HCT116 (cell line): Measurements from ENCODE around the gene OR9Q1. TPM values are rescaled to one million over a fixed set of nuclear protein-coding genes. Genes with fewer than 3 reads are reported as not detected.

Experiments used
- ATAC-seq: fragments of 200-7000 bp; cut with Tn5 transposase; 2 replicates; pipeline ENCODE4 v1.9.1; 2020; ENCODE audit warnings: mild to moderate bottlenecking, moderate library complexity
- BruUV-seq: library from RNA; stranded (reverse); fragments of 400-500 nt; replicated peaks from 2 replicates; lab custom pipeline; 2021; lab: Mats Ljungman, UMichigan
- CTCF ChIA-PET: fragments of 300-600 bp; sonication (Branson Sonifier 250); formaldehyde crosslinking; loops from one replicate; lab custom pipeline; 2021; ENCODE audit warnings: antibody characterized with exemption; lab: Charles Lee
- POLR2A ChIA-PET: fragments of 300-600, 350-600 bp; sonication (Branson Sonifier 250); formaldehyde crosslinking; loops from one replicate; lab custom pipeline; 2021; ENCODE audit warnings: antibody characterized with exemption; lab: Charles Lee
- RAD21 ChIA-PET, 2 experiments: fragments of 300-600 bp; sonication (Branson Sonifier 250); formaldehyde crosslinking; loops; one replicate each; lab custom pipeline; 2023; ENCODE audit warnings: low total read pairs in 2 of 2; ENCODE audit not compliant: uncharacterized antibody in 2 of 2, unreplicated experiment in 2 of 2, low non-redundant PET in 1 of 2; lab: Charles Lee
- DNase-seq: peaks from one replicate; pipeline ENCODE4 v3.0.0-alpha.2; 2010; ENCODE audit warnings: low read depth, low spot score
- H2AFZ ChIP-seq: fragments of 200-600 bp; shearing (Covaris generic), sonication (generic); 2 replicates; pipeline ENCODE4 v1.6.1; 2017; ENCODE audit warnings: low read depth, mixed run types, mixed read lengths, antibody characterized with exemption, low read length; ENCODE audit not compliant: poor library complexity, severe bottlenecking
- H3K27ac ChIP-seq: 2 replicates; pipeline ENCODE4 v1.5.1; 2012; ENCODE audit warnings: low read depth, low read length
- H3K27me3 ChIP-seq: fragments of 200-600 bp; sonication (generic); 2 replicates; pipeline ENCODE4 v1.6.1; 2016; ENCODE audit warnings: mixed run types, low read length, mixed read lengths; ENCODE audit not compliant: insufficient read depth
- H3K36me3 ChIP-seq, 2 experiments: fragments of 200-500 bp in 1 of 2; fragments of 200-600 bp in 1 of 2; sonication (Bioruptor generic) in 1 of 2; sonication (generic) in 1 of 2; 2 replicates each; pipeline versions ENCODE4 v1.5.1 to v1.6.1; 2014 to 2016; ENCODE audit warnings: low read length in 2 of 2, inconsistent platforms in 1 of 2, mixed read lengths in 1 of 2, mixed run types in 1 of 2; ENCODE audit not compliant: insufficient read depth in 2 of 2, control insufficient read depth in 1 of 2
- H3K4me1 ChIP-seq, 2 experiments: fragments of 200-600 bp in 1 of 2; sonication (generic) in 1 of 2; 2 replicates each; pipeline versions ENCODE4 v1.5.1 to v1.6.1; 2012 to 2017; ENCODE audit warnings: low read length in 2 of 2, inconsistent platforms in 1 of 2, mild to moderate bottlenecking in 1 of 2, mixed read lengths in 1 of 2, mixed run types in 1 of 2, moderate library complexity in 1 of 2; ENCODE audit not compliant: insufficient read depth in 2 of 2, control insufficient read depth in 1 of 2
- H3K4me2 ChIP-seq: fragments of 200-600 bp; sonication (generic); 2 replicates; pipeline ENCODE4 v1.6.1; 2017; ENCODE audit warnings: mixed run types, low read length, mixed read lengths
- H3K4me3 ChIP-seq, 2 experiments: fragments of 200-600 bp in 1 of 2; sonication (generic) in 1 of 2; replicated peaks in 1 of 2; 2 replicates each; pipeline ENCODE4 v1.5.1; 2011 to 2016; ENCODE audit warnings: low read length in 2 of 2, control low read depth in 1 of 2, low read depth in 1 of 2, mild to moderate bottlenecking in 1 of 2, mixed read lengths in 1 of 2, mixed run types in 1 of 2
- H3K79me2 ChIP-seq: fragments of 200-600 bp; sonication (generic); 2 replicates; pipeline ENCODE4 v1.6.1; 2017; ENCODE audit warnings: mild to moderate bottlenecking, mixed run types, low read length, moderate library complexity, mixed read lengths; ENCODE audit not compliant: insufficient read depth
- H3K9ac ChIP-seq: fragments of 200-600 bp; sonication (generic); 2 replicates; pipeline ENCODE4 v1.6.1; 2016; ENCODE audit warnings: low read length, mixed read lengths
- H3K9me2 ChIP-seq: fragments of 200-600 bp; sonication (generic), shearing (Covaris generic); 2 replicates; pipeline ENCODE4 v1.6.1; 2017; ENCODE audit warnings: mixed run types, mild to moderate bottlenecking, moderate library complexity; ENCODE audit not compliant: insufficient read depth
- H3K9me3 ChIP-seq, 2 experiments: fragments of 200-500 bp in 1 of 2; fragments of 200-600 bp in 1 of 2; sonication (Bioruptor generic) in 1 of 2; sonication (generic) in 1 of 2; 2 replicates each; pipeline ENCODE4 v1.6.1; 2014 to 2017; ENCODE audit warnings: low read length in 2 of 2, mixed read lengths in 2 of 2, inconsistent platforms in 1 of 2, low read depth in 1 of 2, mild to moderate bottlenecking in 1 of 2, mixed run types in 1 of 2, moderate library complexity in 1 of 2; ENCODE audit not compliant: control insufficient read depth in 1 of 2, insufficient read depth in 1 of 2
- H4K20me1 ChIP-seq: fragments of 200-600 bp; sonication (generic), shearing (Covaris generic); 2 replicates; pipeline ENCODE4 v1.6.1; 2017; ENCODE audit warnings: mixed run types, mild to moderate bottlenecking, moderate library complexity; ENCODE audit not compliant: insufficient read depth
- CBX3 ChIP-seq: IDR thresholded peaks from 2 replicates; pipeline ENCODE4 v1.6.1; 2012; ENCODE audit warnings: low read depth
- EGR1 ChIP-seq: IDR thresholded peaks from 2 replicates; pipeline ENCODE4 v1.6.1; 2012; ENCODE audit warnings: low read depth
- ELF1 ChIP-seq: IDR thresholded peaks from 2 replicates; pipeline ENCODE4 v1.6.1; 2012; ENCODE audit warnings: low read depth, borderline replicate concordance
- JUND ChIP-seq: IDR thresholded peaks from 2 replicates; pipeline ENCODE4 v1.6.1; 2012
- POLR2AphosphoS5 ChIP-seq: IDR thresholded peaks from 2 replicates; pipeline ENCODE4 v1.6.1; 2011; ENCODE audit warnings: mild to moderate bottlenecking, low read depth, low read length, moderate library complexity
- SP1 ChIP-seq: IDR thresholded peaks from 2 replicates; pipeline ENCODE4 v1.6.1; 2012; ENCODE audit warnings: low read depth
- SRF ChIP-seq: IDR thresholded peaks from 2 replicates; pipeline ENCODE4 v1.6.1; 2012; ENCODE audit warnings: low read depth
- TCF7L2 ChIP-seq: IDR thresholded peaks from 2 replicates; pipeline ENCODE4 v1.7.0; 2011; ENCODE audit warnings: borderline replicate concordance, inconsistent platforms; ENCODE audit not compliant: insufficient read depth, insufficient read length; ENCODE audit errors: extremely low read depth
- ZFX ChIP-seq: fragments of 450-650 bp; IDR thresholded peaks from 2 replicates; pipeline ENCODE4 v1.6.1; 2017
- intact Hi-C: fragments of 100-400 bp; cut with micrococcal nuclease; formaldehyde crosslinking; loops from 2 replicates; pipeline ENCODE4 v1.10.0; 2022
- total RNA-seq: library from RNA; stranded (reverse); gene quantifications from one replicate; pipeline ENCODE4 v1.2.1, GENCODE V29; 2021; ENCODE audit not compliant: unreplicated experiment
- TF ChIP-seq, protein P1 (sequence below), 3 experiments: fragments of 200-600 bp in 1 of 3; sonication (generic) in 1 of 3; IDR thresholded peaks in 2 of 3; conservative IDR thresholded peaks in 1 of 3; 2 replicates each; pipeline ENCODE4 v1.5.1; 2012 to 2017; ENCODE audit warnings: low read depth in 2 of 3, low read length in 2 of 3, antibody characterized with exemption in 1 of 3, borderline replicate concordance in 1 of 3, control low read depth in 1 of 3, mild to moderate bottlenecking in 1 of 3, mixed read lengths in 1 of 3, mixed run types in 1 of 3, moderate library complexity in 1 of 3; ENCODE audit not compliant: insufficient read depth in 1 of 3
- TF ChIP-seq, protein P2 (sequence below): IDR thresholded peaks from 2 replicates; pipeline ENCODE4 v1.6.1; 2012

Gene OR9Q1
- total RNA-seq, 1 experiment from 2014 or later = not detected

DNA sequence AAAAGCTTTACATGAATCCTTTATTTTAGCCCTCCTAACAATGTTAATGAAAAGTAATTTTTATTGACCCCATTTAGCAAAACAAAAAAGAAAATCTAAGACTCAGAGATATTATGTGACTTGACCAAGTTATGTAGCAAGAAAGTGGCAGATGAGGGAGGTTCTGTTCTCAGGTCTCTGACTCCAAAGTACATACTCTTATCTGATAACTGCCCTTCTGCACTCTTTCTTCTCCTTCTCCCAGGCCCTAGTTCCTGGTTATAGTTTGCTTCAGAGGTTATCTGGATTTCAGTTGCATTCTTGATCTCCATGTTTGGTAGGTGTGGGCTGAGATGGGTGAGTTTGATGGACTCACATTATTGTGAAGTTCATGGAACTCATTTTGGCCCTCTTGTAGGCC lies 169.7 kb downstream of the OR9Q1 start (continued):
- TF ChIP-seq POLR2AphosphoS5 (no peak), JUND (no peak), SP1 (no peak), SRF (no peak)

DNA sequence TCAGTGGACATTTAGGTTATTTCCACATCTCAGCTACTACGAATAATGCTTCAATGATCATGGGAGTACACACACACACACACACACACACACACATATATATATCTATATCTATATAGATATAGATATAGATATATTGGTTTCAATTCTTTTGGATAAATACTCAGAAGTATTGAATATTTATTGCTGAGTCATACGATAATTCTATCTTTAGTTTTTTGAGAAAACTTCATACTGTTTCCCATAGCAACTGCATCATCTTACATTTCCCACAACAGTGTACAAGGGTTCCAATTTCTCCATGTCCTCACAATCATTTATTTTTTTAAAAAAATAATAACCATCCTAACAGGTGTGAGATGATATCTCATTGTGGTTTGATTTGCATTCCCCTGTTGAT lies 172.3 kb downstream of the OR9Q1 start:
- DNase-seq = no peak

More for the DNA sequence above, 172.3 kb downstream of the OR9Q1 start:
- no peaks in the 10 kb centered on the region for H3K9me3 ChIP-seq
- ChIA-PET POLR2A (no interaction called here), CTCF (no interaction called here)
- ATAC-seq = no peak
- H3K4me3 ChIP-seq = no peak overlapping the region
- H2AFZ ChIP-seq = no peak overlapping the region
- no peaks in the 10 kb centered on the region for H3K79me2 ChIP-seq
- no peak overlapping the region for H3K27ac ChIP-seq
- no peak overlapping the region for H3K9ac ChIP-seq
- TF ChIP-seq ZFX (no peak), ELF1 (no peak), TCF7L2 (no peak), EGR1 (no peak), CBX3 (no peak)
- TF ChIP-seq, protein P1, sequence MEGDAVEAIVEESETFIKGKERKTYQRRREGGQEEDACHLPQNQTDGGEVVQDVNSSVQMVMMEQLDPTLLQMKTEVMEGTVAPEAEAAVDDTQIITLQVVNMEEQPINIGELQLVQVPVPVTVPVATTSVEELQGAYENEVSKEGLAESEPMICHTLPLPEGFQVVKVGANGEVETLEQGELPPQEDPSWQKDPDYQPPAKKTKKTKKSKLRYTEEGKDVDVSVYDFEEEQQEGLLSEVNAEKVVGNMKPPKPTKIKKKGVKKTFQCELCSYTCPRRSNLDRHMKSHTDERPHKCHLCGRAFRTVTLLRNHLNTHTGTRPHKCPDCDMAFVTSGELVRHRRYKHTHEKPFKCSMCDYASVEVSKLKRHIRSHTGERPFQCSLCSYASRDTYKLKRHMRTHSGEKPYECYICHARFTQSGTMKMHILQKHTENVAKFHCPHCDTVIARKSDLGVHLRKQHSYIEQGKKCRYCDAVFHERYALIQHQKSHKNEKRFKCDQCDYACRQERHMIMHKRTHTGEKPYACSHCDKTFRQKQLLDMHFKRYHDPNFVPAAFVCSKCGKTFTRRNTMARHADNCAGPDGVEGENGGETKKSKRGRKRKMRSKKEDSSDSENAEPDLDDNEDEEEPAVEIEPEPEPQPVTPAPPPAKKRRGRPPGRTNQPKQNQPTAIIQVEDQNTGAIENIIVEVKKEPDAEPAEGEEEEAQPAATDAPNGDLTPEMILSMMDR (IDR thresholded peaks at IDR 0.05 in 2 of 3, conservative IDR thresholded peaks at IDR 0.05 in 1 of 3; ENCODE audit: borderline replicate concordance in 1 of 3, insufficient read depth in 1 of 3, low read depth in 2 of 3, low read length in 2 of 3) = no peak
- TF ChIP-seq, protein P2, sequence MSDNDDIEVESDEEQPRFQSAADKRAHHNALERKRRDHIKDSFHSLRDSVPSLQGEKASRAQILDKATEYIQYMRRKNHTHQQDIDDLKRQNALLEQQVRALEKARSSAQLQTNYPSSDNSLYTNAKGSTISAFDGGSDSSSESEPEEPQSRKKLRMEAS = no peak
- TF ChIP-seq, all 23 proteins: peak for 0
- Histone ChIP-seq H3K4me1 (no peaks in the 10 kb centered on the region), H3K4me2 (no peak overlapping the region), H3K27me3 (no peaks in the 10 kb centered on the region), H3K36me3 (no peaks in the 10 kb centered on the region), H4K20me1 (no peaks in the 10 kb centered on the region), H3K9me2 (no peaks in the 10 kb centered on the region)
- no TSS peak for BruUV-seq
- intact Hi-C loops = no loop called here
- RAD21 ChIA-PET = no interaction called here
